IMR-90 (cell line): ENCODE results near the gene CLSTN1.

ENCODE experiments used
- CEBPB ChIP-seq: IDR thresholded peaks from 2 replicates; pipeline ENCODE4 v1.6.1; 2012; ENCODE audit warnings: low read depth, low read length, improper control_type of control experiment
- CTCF ChIP-seq: conservative IDR thresholded peaks from 2 replicates; pipeline ENCODE4 v1.5.1; 2012; ENCODE audit warnings: mild to moderate bottlenecking, low read depth, low read length, improper control_type of control experiment
- MAZ ChIP-seq: IDR thresholded peaks from 2 replicates; pipeline ENCODE4 v1.6.1; 2012; ENCODE audit warnings: low read depth, mild to moderate bottlenecking, low read length, improper control_type of control experiment, moderate library complexity, borderline replicate concordance
- POLR2A ChIP-seq: IDR thresholded peaks from 2 replicates; pipeline ENCODE4 v1.6.1; 2012; ENCODE audit warnings: mild to moderate bottlenecking, low read depth, low read length
- RAD21 ChIP-seq: IDR thresholded peaks from 2 replicates; pipeline ENCODE4 v1.6.1; 2012; ENCODE audit warnings: low read length, improper control_type of control experiment
- RCOR1 ChIP-seq: IDR thresholded peaks from 2 replicates; pipeline ENCODE4 v1.6.1; 2012; ENCODE audit warnings: mild to moderate bottlenecking, low read length, improper control_type of control experiment; ENCODE audit not compliant: insufficient replicate concordance
- RFX5 ChIP-seq: IDR thresholded peaks from 2 replicates; pipeline ENCODE4 v1.8.0; 2012; ENCODE audit warnings: low read depth, mild to moderate bottlenecking, low read length, moderate library complexity

DNA sequence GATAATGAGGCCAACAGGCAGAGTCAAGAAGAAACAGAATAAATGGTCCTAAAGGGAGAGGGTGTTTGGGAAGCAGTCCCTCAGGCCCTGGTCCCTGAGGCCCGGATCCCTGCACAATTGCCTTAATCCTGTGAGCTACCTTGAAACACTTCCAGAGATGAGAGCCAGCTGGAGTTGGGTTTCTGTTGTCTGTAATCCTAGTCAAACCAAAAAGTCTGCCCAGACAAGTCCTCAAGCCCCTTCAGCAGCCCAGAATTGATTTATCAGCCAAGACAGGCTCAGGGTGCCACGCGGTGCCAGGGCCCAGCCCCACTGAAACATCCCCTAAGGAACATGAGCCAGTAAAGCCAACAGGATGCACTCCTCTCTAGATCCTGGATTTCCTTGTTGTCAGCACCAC lies 16.4 kb upstream of the CLSTN1 start:
- TF ChIP-seq CTCF (no peak), RAD21 (no peak), MAZ (no peak), POLR2A (no peak), RFX5 (no peak), CEBPB (no peak), RCOR1 (no peak)
